CD4-positive, alpha-beta T cell treated with Interleukin-21 for 1 hour (primary cell): ENCODE results near the gene DDI2.
A peak's percentile ranks its signal among the peaks of the same experiment; 100 is the strongest.
"Not testable (repeated sequence)": the region's sequence is repeated elsewhere in the genome, so short reads cannot be mapped to it uniquely, and the experiment has no call there.

Experiments used
- DNase-seq: peaks from one replicate; pipeline ENCODE4 v3.0.0-alpha.2; 2020

DDI2 gene

DNA sequence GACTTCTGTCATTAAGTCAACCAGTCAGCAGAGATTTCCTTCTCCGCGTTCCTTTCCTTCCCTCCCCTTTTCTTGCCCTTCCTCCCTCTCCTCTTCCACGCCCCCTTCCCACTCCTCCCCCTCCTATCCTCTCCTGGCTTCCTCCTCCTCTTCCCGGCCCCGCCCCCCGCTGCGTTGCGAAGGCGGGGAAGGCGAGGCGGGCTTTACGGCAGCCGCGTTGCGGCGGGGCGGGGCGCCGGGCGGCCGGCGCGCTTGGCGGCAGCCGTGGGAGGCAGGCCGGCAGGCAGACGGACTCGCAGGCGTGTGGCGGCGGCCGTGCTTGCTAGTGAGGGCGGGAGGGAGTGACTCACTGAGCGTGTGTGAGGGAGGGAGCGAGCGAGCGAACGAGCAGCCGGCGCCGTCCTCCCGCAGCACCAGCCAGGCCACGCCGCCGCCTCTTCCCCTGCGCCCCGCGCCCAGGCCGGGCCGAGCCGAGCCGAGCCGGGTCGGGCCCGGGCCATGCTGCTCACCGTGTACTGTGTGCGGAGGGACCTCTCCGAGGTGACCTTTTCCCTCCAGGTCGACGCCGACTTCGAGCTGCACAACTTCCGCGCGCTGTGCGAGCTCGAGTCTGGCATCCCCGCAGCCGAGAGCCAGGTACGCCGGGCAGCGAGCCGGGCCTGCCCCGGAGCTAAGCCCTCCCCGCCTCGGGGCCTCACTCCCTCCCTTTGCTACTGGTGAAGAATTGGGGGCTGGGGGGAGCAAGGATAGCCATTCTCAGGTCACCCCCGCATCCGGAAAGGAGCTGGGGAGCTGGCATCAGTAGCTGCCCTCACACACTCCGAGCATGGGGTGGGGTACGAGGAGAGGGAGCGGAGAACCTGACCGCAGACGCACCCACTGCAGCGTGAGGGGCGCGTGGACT lies at the start of gene DDI2:
Gene DDI2 (plus strand): TSS at position 286 of the 904 bp plus-strand sequence. CDS start 213 bp downstream, at position 499.
- peak; percentile 95 for DNase-seq

DNA sequence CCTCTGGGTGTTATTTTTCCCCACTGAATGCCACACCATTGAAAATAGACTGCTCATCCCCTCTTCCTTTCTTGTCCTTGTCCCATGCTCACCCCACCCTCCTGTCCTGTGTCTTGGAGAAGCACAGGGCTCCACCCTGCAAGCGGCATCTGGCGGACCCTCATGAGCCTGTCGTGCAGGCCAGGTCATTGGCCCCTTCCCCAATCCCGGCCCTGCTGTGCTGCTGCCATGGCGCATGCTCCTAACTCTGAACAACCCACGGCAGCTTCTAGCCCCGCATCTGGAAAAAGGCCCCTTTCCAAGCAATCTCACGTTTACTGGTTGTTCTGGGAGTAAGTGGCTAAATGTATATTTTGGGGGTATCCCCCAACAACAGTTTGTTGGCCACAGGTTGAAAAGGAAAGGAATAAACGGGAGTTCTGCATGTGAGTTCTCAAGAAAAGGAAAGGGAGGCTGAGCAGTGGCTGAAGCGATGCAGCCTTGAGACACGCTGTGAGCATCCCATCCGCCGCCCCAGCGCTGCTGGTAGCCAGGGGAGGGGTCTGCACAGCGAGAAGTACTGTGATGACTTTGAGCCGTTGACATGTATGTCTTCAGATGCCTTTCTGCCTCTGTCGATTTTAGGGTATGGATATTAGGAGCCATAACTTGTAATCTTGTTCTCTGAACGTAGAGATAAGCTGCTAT lies 48.7 kb upstream of the DDI2 start:
- no peak for DNase-seq

DNA sequence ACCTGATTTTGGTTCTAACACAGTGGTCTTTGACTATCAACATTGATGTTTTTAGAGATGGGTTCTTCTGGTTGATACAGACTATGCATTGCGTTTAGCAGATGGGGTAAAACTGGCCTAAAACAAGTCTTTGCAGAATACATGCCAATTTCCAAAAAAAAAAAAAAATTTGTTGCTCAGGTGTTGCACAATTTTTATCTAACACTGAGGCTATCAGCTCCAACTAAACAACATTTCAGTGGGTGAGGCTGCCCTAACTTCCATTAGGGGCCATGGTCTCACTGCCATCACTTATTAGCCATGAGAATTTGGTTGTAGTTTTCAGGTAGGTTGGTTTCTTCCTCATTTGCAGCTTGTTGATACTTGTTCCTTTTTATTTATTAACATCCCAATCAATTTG lies 46.4 kb upstream of the DDI2 start:
- DNase-seq: no peak

DNA sequence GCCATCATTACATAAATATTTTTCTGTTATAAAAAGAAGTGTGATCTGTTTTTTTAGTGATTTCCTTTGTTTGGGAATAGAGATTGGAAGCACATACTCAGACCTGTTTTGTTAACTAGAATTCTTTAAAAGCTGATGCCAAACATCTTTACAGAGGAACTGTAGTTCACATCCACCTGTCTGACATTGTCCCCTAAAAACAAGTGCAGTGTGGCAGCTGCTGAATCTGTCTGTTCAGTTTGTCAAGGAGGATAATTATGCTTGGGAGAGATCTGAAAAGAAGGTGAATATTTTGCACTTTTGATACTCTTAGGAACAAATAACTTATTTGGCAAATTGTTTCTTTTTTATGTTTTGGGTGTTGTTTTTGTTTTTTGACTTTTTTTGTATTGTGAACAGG lies 46.0 kb upstream of the DDI2 start:
- no peak for DNase-seq

DNA sequence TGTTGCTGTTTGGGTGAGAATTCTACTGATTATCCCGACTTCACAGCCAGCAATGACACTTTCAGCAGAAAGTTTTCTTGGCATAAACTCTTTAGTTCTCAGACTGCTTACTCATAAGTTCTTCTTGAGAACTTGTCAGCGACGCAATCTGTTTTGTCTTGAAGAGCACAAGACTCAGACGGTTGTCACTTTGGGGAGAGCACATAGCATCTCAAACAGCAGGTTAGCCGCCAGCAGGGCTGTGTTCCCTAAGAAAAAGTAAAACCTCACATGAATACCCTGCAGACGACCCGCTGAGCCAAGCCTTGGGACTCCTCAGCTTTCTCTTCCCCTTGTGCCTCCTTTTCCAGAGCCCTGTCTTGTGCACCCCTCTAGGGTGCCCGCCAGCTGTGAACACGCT lies 43.8 kb upstream of the DDI2 start:
- no peak for DNase-seq

DNA sequence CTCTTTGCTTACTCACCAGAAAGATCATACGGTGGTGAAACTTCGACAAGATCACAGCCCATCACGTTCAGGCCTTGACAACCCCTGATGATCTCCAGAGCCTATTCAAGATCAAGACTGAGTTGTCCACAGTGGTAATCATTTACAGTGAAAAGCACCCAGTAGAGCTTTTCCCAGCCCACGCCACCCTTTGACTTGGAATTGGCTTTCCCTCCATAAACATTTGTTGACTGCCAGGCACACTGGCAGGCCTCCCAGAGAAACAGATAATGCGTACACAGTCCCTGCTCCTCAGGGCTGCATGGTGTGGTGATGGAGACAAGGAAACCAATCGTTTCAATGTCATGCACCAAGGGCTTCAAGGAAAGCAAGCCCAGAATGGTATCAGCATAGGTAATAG lies 42.5 kb upstream of the DDI2 start:
- no peak for DNase-seq

DNA sequence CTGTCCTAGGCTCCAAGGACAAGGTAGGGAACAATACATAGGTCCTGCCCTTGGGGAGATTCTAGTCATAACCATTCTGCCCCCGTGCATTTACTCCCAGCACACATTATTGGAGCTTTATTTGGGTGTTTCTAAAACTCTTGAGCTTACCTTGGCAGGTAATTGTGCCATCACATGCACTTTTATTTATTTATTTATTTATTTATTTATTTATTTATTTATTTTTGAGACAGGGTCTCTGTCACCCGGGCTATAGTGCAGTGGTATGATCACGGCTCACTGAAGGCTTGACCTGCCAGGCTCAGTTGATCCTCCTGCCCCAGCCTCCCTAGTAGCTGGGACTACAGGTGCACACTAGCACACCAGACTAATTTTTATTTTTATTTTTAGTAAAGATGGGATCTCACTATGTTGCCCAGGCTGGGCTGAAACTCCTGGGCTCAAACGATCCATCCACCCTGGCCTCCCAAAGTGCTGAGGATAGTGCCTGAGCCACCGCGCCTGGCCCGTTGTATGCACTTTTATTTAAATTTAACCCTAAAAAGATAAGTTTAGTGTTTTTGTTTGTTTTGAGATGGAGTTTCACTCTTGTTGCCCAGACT lies 41.6 kb upstream of the DDI2 start:
- no peak for DNase-seq

DNA sequence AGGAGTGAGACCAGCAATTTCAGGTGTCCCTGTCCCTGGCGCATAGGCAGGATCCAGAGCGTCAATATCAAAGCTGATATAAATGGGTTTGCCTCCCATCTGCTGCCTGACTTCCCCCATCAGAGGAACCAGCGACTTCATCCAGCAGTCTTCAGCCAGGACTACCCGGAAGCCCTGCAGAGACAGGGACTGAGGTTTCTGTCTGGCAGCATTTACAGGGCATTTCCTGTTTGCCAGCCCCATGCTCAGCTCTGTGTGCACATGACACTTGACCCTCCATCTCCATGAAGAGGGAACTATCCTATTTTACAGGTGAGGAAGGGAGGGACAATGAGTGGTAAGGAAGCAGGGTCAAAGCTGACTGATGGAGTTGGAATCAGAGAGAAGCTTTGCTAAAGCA lies 39.6 kb upstream of the DDI2 start:
- no peak for DNase-seq

DNA sequence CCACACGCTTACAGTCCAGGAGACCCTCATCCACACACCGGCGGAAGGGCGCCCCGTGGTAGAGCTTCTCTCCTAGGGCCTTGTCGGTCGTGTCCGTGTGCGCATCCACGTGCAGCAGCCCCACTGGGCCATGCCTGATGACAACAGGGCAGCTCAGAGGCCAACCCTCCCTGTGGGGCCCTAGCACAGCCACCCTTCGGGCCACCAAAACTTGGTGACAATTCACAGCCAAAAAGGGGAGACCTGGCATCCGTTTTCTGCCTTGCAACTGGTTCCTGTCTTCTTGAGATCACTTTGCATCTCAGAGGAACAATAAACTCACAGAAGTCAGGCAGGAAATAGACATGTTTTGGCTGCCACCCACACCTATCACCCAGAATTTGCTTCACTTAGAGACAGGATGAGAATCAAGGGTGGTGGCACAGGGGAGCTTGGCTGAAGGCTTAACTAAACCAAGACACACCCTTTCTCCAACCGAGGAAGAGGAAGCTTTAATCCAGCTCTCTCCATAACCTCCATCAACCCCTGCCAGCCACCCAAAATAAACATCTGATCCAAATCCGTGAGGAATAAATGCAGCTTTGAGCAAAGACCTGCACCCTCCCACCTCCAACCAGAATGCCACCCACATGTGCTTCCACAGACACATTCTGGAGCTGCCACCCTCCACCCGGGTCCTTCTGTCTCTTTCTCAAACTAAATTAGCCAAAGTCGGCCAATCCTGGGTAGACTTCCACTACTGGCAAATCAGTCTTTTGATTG lies 38.2 kb upstream of the DDI2 start:
- DNase-seq: peak; percentile 51

DNA sequence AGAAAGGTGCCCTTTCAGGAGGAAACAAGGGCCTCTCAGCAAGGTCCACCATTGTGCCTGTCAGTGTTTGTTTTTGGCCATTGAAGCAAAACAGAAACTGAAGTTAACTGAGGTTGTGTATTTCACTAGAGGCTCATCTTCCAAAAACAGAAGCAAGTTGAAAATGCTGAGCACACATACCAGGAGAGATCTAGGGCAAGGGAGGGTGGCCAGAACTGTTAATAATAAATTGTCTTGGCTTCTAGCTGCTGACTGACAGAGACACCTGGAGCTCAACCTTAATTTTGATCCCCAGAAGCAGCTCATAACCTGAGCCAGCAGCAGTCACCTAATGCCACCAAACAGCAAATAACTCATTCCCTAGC lies 37.6 kb upstream of the DDI2 start:
- peak; percentile 13 for DNase-seq

DNA sequence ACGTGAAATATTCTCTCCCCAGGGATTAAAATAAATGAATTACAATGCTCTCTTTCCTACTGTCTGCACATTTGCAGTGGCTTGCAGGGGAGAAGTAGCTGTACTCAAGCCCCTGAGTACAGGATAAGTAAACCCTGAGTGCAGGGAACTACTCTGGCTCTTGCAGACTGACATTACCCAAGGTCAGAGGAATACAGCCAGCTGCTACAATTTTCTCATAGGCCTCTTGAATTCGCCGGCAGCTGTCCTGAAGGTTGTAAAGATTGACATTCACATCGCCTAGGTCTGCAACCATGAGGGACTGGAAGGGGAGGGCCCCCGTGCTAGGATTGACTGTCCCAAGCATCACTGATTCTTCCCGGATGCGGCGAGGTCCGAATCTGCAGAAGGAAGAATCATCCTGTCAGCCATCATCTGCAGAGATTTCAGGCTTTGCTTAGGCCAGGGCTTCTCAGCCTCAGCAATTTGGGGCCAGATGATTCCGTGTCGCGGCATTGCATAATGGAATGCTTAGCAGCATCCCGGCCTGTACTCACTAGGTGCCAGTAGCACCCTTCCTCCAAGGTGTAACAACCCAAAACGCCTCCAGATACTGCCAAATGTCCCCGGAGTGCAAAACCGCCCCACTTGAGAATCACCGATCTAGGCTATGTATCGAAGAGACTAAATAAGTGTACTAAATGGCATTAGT lies 34.1 kb upstream of the DDI2 start:
- no peak for DNase-seq

DNA sequence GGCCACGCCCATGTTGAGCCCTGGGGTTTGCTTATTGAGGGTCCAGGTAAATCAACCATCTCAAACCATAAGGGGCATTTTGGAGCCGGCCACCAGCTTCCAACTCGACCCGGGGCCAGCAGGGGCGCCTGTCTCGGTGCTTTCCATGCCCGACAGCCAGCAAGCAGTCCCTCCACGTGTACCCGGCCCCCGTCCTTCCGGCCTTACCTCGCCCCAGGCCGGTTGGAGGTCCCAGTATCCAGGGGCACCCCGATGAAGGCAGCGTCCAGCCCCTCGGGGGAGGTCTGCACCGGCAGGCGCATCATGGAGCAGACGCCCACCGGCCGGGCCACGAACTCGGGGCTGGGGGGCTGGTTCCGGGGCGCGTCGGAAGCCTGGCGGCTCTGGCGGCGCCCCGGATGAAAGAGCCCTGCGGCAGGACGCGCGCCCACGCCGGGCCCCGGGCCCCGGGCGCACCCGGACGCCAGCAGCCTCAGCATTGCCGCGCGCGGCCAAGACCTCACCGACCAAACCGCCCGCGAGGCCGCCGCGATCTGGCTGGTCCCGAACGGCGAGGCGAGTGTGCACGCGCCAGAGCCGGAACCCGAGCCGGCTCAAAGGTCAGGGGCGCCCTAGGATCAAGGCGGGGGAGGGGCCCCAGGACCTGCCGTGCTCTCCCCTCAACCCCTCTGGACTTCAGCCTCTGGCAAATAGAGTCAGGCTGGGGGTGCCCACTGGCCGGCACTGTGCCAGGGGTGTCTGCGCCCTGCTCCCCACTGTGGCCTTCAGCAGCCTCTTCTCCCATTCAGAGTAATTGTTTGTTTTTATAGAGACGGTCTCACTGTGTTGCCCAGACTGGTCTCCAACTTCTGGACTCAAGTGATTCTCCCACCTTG lies 32.5 kb upstream of the DDI2 start, which contains the start of gene AGMAT:
Gene AGMAT (minus strand): TSS at position 563 of the 875 bp plus-strand sequence. CDS start 84 bp downstream, at position 479.
- DNase-seq: peak; percentile 56

DNA sequence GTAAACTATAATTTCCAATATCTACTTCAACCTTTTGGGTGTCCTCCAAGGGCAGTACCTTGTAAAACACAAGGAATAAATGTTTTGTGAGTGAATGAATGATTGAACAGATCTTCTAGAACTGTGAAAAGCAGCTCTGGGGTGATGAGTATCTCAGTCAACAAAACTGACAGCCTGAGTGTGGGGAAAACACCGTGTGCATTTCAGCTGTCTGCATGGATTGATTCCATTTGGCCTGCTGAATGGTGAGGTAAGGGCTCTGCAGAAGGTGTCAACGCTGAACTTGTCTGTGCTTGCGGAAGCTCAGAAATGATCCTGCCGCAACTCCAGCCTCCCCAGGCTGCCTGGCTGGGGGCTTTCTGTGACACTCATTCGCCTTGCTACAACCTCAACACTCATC lies 25.0 kb upstream of the DDI2 start:
- DNase-seq: no peak

DNA sequence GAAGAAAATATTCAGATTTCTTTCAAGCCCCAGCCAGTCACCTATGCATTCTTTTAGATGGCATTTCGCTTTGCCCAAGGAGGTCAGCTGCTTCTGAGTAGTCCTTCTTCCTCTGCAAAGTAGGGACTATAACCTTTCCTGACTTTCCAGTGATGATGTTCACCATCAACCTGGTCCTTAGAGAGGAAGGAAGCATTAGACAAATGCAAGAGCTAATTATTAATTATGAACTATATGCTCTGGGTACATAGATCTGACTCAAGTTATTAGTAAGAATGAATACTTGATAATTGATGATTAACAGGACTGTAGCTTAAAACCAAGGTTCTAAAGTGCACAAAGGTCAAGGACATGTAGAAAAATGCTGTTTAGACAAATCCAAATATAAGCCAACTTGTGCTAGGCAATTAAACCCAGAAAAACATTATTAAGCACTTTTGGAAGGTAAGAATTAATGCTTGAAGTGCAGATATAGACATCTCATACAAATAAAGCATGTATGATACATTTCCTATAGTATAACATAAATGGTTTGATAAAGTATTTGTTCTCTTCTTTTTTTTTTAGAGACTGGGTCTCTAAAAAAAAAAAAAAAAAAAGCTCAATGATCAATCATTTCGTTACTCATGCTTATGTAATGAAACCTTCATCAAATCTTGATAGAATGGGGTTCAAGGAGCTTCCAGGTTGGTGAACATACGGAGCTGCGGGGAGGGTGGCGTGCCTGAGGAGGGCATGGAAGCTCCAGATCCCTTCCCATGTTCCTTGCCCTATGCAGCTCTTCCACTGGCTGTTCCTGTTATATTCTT lies 21.2 kb upstream of the DDI2 start:
- no peak for DNase-seq

DNA sequence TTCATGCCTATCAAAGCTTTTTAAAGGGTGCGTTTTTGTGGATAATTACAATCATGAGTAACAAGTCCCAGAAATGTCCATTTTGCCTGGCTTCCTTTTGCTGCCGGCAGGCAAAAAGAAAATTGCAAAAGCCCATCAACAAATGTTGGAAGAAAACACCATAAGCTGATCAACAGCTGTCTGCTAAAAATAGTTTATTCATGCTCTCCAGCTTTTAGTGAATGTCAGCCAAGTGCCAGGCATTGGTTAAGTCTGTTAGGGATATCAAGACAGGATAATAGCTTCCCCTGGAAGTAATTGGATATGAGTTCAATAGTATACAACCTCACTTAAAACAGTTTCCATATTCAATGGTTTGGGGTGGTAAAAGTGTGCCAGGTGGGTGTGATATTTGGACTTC lies 18.8 kb upstream of the DDI2 start:
- DNase-seq: no peak

DNA sequence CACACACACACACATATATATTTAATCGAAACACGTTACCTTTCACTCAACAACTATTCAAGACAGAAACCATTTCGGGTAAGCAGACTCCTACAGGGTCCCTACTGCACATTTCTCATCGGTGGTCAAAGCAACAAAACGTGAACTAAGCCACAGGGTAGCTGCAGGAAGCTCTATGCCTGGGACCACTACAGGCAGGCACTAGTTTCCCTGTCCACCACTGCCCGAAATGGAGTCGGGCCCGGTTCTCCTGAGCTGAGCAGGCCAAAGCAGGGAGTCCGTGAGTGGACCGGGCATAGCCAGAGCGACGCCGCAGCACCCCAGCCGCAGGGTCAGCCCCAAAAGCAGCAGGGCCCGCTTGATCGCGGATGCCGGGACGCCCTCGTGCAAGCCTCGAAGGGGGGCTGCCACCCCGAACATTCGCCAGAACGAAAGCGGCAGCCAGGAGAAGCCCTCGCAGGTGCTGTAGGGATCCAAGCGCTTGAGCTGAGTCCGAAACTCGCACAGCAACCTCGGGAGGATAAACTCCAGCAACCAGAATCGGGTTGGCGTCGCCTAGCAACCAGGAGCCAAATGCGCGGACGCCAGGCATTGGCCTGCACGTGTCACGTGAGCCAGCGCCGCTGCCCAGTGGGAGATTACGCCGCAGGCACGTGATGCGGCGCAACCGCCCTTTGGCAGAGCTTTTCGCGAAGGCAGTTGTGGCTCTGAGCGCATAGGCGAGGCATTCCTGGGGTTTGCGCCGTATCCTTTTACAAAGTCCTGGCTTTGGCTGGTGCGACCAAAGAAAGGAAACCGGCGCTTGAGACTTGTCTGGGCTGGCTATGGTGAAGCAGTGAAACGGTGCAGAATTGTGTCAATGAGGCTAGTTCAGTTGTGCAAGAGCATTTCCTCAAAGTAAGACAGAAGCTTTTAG lies 13.9 kb upstream of the DDI2 start:
- peak; percentile 93 for DNase-seq

DNA sequence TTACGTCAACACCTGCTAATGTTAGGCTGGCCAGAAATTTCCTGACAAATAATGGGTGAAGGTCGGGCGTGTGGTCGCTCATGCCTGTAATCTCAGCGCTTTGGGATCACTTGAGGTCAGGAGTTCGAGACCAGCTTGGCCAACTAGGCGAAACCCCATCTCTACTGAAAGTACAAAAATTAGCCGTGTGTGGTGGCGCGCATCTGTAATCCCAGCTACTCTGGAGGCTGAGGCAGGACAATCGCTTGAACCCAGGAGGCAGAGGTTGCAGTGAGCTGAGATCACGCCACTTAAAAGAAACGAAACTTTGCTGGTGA lies 13.3 kb upstream of the DDI2 start:
- DNase-seq: not testable (repeated sequence)

DNA sequence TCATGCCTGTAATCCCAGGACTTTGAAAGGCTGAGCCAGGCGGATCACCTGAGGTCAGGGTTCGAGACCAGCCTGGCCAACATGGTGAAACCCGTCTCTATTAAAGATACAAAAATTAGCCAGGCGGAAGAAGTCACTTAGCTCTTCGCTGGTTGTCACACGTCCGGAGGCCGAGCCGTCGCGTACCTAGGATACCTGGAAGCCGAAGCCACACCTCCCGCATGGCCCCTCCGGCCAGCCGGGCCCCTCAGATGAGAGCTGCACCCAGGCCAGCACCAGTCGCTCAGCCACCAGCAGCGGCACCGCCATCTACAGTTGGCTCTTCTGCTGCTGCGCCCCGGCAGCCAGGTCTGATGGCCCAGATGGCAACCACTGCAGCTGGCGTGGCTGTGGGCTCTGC lies 12.9 kb upstream of the DDI2 start:
- not testable (repeated sequence) for DNase-seq
